PC-9 (cell line): Measurements from ENCODE around the gene CD59. TPM values are rescaled to one million over a fixed set of nuclear protein-coding genes. Genes with fewer than 3 reads are reported as not detected.
A peak's percentile ranks its signal among the peaks of the same experiment; 100 is the strongest.
"Not testable (repeated sequence)": the region's sequence is repeated elsewhere in the genome, so short reads cannot be mapped to it uniquely, and the experiment has no call there.

Experiments
- BruUV-seq: library from RNA; stranded (reverse); fragments of 400-500 nt; replicated peaks from 2 replicates; lab custom pipeline; 2021; lab: Mats Ljungman, UMichigan
- CTCF ChIA-PET: fragments of 300-600 bp; sonication (Branson Sonifier 250); formaldehyde crosslinking; loops from one replicate; lab custom pipeline; 2022; ENCODE audit warnings: antibody characterized with exemption; lab: Charles Lee
- POLR2A ChIA-PET: fragments of 300-600 bp; sonication (Branson Sonifier 250); formaldehyde crosslinking; loops from one replicate; lab custom pipeline; 2022; ENCODE audit warnings: antibody characterized with exemption; ENCODE audit not compliant: unreplicated experiment; lab: Charles Lee
- DNase-seq, 2 experiments: peaks; one replicate each; pipeline versions ENCODE4 v3.0.0 to v3.0.0-alpha.2; 2015 to 2022; ENCODE audit warnings: mixed read lengths in 1 of 2
- H2AFZ ChIP-seq: fragments of 200-600 bp; sonication (generic); 2 replicates; pipeline ENCODE4 v1.8.1; 2017; ENCODE audit warnings: antibody characterized with exemption
- H3F3A ChIP-seq: fragments of 200-600 bp; sonication (generic); 2 replicates; pipeline ENCODE4 v1.8.1; 2017; ENCODE audit warnings: antibody characterized with exemption, mild to moderate bottlenecking, low read depth; ENCODE audit not compliant: insufficient read depth
- H3K27ac ChIP-seq: fragments of 200-600 bp; sonication (generic); 2 replicates; pipeline ENCODE4 v1.6.1; 2016; ENCODE audit warnings: mixed run types
- H3K27me3 ChIP-seq: fragments of 200-600 bp; sonication (generic); 2 replicates; pipeline ENCODE4 v1.6.1; 2016; ENCODE audit warnings: low read depth, mixed run types; ENCODE audit not compliant: insufficient read depth
- H3K36me3 ChIP-seq: fragments of 200-600 bp; sonication (generic); 2 replicates; pipeline ENCODE4 v1.6.1; 2016; ENCODE audit warnings: low read depth, mixed run types
- H3K4me1 ChIP-seq: fragments of 200-600 bp; sonication (generic); replicated peaks from 2 replicates; pipeline ENCODE4 v1.6.1; 2016; ENCODE audit warnings: mixed run types; ENCODE audit not compliant: insufficient read depth
- H3K4me2 ChIP-seq: fragments of 200-600 bp; sonication (generic); 2 replicates; pipeline ENCODE4 v1.6.1; 2017; ENCODE audit warnings: mixed run types
- H3K4me3 ChIP-seq: fragments of 200-600 bp; sonication (generic); 2 replicates; pipeline ENCODE4 v1.6.1; 2016; ENCODE audit warnings: mixed run types
- H3K79me2 ChIP-seq: fragments of 200-600 bp; sonication (generic); 2 replicates; pipeline ENCODE4 v1.6.1; 2017; ENCODE audit warnings: low read depth, mixed run types
- H3K9me2 ChIP-seq: fragments of 200-600 bp; sonication (generic); 2 replicates; pipeline ENCODE4 v1.8.1; 2017; ENCODE audit warnings: mild to moderate bottlenecking; ENCODE audit not compliant: insufficient read depth
- H3K9me3 ChIP-seq: fragments of 200-600 bp; sonication (generic); 2 replicates; pipeline ENCODE4 v1.8.1; 2016; ENCODE audit warnings: low read depth; ENCODE audit not compliant: insufficient read depth
- H4K20me1 ChIP-seq: fragments of 200-600 bp; sonication (generic); 2 replicates; pipeline ENCODE4 v1.8.1; 2017; ENCODE audit not compliant: insufficient read depth
- CTCF ChIP-seq: fragments of 200-600 bp; sonication (generic); conservative IDR thresholded peaks from 2 replicates; pipeline ENCODE4 v1.6.1; 2017; ENCODE audit warnings: mixed run types, antibody characterized with exemption, mild to moderate bottlenecking, moderate library complexity
- EZH2 ChIP-seq: fragments of 200-600 bp; sonication (generic); IDR thresholded peaks from 2 replicates; pipeline ENCODE4 v1.8.0; 2017; ENCODE audit warnings: antibody characterized with exemption, low read depth
- intact Hi-C: fragments of 100-400 bp; cut with micrococcal nuclease; formaldehyde crosslinking; loops from one replicate; pipeline ENCODE4 v1.10.0; 2022; ENCODE audit not compliant: unreplicated experiment
- total RNA-seq: library from RNA; stranded (reverse); gene quantifications from 2 replicates; pipeline ENCODE4 v1.2.3, GENCODE V29; 2021

Gene CD59
- total RNA-seq, 1 experiment from 2014 or later: 291 TPM

DNA sequence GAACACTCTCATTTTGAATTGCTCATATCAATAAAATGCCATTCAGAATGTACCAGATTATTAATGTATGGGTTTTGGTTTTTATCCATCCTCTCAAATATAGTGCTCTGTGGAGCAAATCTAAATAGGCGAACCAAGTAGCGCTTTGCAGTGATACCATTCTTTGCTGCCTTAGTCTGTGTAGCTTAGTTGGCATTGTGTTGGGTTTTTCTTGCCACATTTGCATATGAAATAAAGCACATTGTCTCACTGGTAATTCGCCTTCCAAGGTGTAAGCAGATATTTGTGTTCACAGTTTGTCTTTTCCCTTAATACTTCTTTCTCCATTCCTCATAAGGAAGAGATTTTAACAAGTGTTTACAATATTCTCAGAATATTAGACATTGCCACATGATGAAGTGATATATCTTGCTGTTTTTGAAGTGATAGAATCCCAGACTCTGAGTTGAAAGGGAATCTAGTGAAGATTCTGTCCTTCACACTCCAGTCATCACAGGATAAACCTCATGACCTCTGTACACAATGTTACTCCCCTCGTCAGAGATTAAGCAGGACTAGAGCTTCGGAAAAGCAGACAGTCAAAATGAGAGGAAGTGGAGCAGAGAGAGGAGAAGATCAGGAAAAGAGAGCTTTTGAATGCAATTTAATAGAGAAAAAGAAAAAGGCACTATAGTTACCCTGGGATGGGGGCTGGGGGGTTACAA is 52.1 kb downstream of the CD59 start:
- Histone ChIP-seq H2AFZ (no peak overlapping the region), H3K4me1 (peaks cover 20% of the 10 kb centered on the region), H3K36me3 (no peaks in the 10 kb centered on the region), H3F3A (peaks cover 20% of the 10 kb centered on the region), H3K27me3 (no peaks in the 10 kb centered on the region), H4K20me1 (no peaks in the 10 kb centered on the region), H3K79me2 (no peaks in the 10 kb centered on the region), H3K9me3 (0 out of 2 replicates have a peak, but pooled peaks cover 14% of the 10 kb centered on the region), H3K4me2 (no peak overlapping the region), H3K9me2 (no peaks in the 10 kb centered on the region), H3K27ac (no peak overlapping the region), H3K4me3 (no peak overlapping the region)
- BruUV-seq: no TSS peak
- POLR2A ChIA-PET: interaction anchor here (0.5 kb wide), 1 partner anchor 37 kb away, joined by 6 read pairs; no protein-coding TSS in a partner anchor
- DNase-seq: peak in 1 of 2 experiments; percentile 31
- TF ChIP-seq CTCF: no peak
- TF ChIP-seq EZH2: no peak
- intact Hi-C loops: no loop called here
- CTCF ChIA-PET: interaction anchor here (0.6 kb wide), 1 partner anchor 775 kb away, joined by 5 read pairs; no protein-coding TSS in a partner anchor

DNA sequence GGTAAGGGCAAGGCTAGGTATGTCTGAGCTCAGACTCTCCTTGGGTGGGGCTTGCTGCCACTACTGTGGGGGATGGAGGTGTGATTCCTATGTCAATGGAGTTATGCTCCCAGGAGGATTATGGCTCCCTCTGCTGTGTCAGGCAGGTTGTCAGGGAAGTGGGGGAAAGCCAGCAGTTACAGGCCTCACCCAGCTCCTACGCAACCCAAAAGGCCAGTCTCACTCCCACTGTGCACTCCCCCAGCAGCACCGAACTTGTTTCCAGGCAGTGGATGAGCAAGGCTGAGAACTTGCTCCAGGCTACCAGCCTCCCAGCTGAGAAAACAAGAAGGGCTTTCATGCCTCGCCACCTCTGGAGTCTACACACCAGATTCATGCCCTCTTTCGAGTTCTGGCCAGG is 53.8 kb downstream of the CD59 start:
- TF ChIP-seq EZH2: no peak
- peak; percentile 47 for TF ChIP-seq CTCF
- no peaks in the 10 kb centered on the region for H3K27me3 ChIP-seq
- H3K79me2 ChIP-seq: no peaks in the 10 kb centered on the region
- H3K4me1 ChIP-seq: peaks cover 3% of the 10 kb centered on the region
- H3K9me2 ChIP-seq: no peaks in the 10 kb centered on the region
- H3K27ac ChIP-seq: peak overlapping the region; percentile 19; the same call in 1 of the 2 replicates
- H4K20me1 ChIP-seq: no peaks in the 10 kb centered on the region
- no peak overlapping the region for H2AFZ ChIP-seq
- DNase-seq: peak; percentile 29 to 67
- H3F3A ChIP-seq: peaks cover 4% of the 10 kb centered on the region; the same call in 1 of the 2 replicates
- no TSS peak for BruUV-seq
- H3K9me3 ChIP-seq: 0 out of 2 replicates have a peak, but pooled peaks cover 12% of the 10 kb centered on the region
- POLR2A ChIA-PET: no interaction called here
- intact Hi-C loops: no loop called here
- H3K4me2 ChIP-seq: no peak overlapping the region
- H3K36me3 ChIP-seq: no peaks in the 10 kb centered on the region
- CTCF ChIA-PET: interaction anchor here (0.6 kb wide), 1 partner anchor 72 kb away, joined by 5 read pairs; no protein-coding TSS in a partner anchor
- H3K4me3 ChIP-seq: no peak overlapping the region

- intact Hi-C loops: no loop called here
- Histone ChIP-seq H3K36me3 (no peaks in the 10 kb centered on the region), H3F3A (no peaks in the 10 kb centered on the region; the same call in 1 of the 2 replicates), H2AFZ (no peak overlapping the region), H3K79me2 (no peaks in the 10 kb centered on the region), H3K27me3 (no peaks in the 10 kb centered on the region), H3K4me3 (no peak overlapping the region), H3K27ac (no peak overlapping the region), H3K4me2 (no peak overlapping the region), H3K9me2 (no peaks in the 10 kb centered on the region), H4K20me1 (no peaks in the 10 kb centered on the region), H3K9me3 (0 out of 2 replicates have a peak, but pooled peaks cover 9% of the 10 kb centered on the region), H3K4me1 (no peaks in the 10 kb centered on the region; the same call in 1 of the 2 replicates)
- DNase-seq: no peak
- TF ChIP-seq EZH2 (no peak), CTCF (no peak)
- CTCF ChIA-PET: no interaction called here
- no TSS peak for BruUV-seq
- POLR2A ChIA-PET: no interaction called here
These were observed 54.2 kb downstream of the CD59 start for GRCh38 chr11:33682019-33682418.

DNA sequence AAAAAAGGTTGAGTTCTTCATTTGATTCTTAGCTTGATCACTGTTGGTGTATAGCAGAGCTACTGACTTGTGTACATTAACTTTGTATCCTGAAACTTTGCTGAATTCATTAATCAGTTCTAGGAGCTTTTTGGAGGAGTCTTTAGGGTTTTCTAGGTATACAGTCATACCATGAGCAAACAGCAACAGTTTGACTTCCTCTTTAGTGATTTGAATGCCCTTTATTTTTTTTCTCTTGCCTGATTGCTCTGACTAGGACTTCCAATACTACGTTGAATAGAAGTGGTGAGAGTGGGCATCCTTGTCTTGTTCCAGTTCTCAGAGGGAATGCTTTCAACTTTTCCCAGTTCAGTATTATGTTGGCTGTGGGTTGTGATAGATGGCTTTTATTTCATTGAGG is 57.6 kb downstream of the CD59 start:
- H3K79me2 ChIP-seq, H3K4me1 ChIP-seq, H3K36me3 ChIP-seq, H3K27ac ChIP-seq, H3K4me3 ChIP-seq, H3K9me3 ChIP-seq, H3K27me3 ChIP-seq, H3K4me2 ChIP-seq, H3K9me2 ChIP-seq, intact Hi-C loops, H3F3A ChIP-seq, CTCF ChIA-PET, BruUV-seq, DNase-seq, H2AFZ ChIP-seq, H4K20me1 ChIP-seq: not testable (repeated sequence)
- POLR2A ChIA-PET: interaction anchor here (0.7 kb wide), 1 partner anchor 42 kb away, joined by 5 read pairs; no protein-coding TSS in a partner anchor
